Measurements from ENCODE around the gene APOC3.

DNA sequence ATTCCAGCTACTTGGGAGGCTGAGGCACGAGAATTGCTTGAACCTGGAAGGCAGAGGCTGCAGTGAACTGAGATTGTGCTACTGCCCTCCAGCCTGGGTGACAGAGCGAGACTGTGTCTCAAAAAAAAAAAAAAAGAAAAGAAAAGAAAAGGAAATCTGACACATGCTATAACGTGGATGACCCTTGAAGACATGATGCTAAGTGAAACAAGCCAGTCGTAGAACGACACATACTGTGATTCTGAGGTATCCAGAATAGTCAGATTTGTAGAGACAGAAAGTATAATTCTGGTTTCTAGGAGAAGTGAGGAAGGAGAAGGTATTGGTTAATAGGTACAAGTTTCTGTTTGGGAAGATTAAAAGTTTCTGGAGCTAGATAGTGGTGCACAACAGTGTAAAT, 31.3 kb upstream of the APOC3 start:
- TF ChIP-seq, protein P1, sequence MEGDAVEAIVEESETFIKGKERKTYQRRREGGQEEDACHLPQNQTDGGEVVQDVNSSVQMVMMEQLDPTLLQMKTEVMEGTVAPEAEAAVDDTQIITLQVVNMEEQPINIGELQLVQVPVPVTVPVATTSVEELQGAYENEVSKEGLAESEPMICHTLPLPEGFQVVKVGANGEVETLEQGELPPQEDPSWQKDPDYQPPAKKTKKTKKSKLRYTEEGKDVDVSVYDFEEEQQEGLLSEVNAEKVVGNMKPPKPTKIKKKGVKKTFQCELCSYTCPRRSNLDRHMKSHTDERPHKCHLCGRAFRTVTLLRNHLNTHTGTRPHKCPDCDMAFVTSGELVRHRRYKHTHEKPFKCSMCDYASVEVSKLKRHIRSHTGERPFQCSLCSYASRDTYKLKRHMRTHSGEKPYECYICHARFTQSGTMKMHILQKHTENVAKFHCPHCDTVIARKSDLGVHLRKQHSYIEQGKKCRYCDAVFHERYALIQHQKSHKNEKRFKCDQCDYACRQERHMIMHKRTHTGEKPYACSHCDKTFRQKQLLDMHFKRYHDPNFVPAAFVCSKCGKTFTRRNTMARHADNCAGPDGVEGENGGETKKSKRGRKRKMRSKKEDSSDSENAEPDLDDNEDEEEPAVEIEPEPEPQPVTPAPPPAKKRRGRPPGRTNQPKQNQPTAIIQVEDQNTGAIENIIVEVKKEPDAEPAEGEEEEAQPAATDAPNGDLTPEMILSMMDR (conservative IDR thresholded peaks at IDR 0.05; ENCODE audit: low read depth, low read length) = no peak
- TF ChIP-seq, protein P2, sequence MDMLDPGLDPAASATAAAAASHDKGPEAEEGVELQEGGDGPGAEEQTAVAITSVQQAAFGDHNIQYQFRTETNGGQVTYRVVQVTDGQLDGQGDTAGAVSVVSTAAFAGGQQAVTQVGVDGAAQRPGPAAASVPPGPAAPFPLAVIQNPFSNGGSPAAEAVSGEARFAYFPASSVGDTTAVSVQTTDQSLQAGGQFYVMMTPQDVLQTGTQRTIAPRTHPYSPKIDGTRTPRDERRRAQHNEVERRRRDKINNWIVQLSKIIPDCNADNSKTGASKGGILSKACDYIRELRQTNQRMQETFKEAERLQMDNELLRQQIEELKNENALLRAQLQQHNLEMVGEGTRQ (IDR thresholded peaks at IDR 0.05; ENCODE audit: low read depth, low read length) = no peak
- TF ChIP-seq, protein P3, sequence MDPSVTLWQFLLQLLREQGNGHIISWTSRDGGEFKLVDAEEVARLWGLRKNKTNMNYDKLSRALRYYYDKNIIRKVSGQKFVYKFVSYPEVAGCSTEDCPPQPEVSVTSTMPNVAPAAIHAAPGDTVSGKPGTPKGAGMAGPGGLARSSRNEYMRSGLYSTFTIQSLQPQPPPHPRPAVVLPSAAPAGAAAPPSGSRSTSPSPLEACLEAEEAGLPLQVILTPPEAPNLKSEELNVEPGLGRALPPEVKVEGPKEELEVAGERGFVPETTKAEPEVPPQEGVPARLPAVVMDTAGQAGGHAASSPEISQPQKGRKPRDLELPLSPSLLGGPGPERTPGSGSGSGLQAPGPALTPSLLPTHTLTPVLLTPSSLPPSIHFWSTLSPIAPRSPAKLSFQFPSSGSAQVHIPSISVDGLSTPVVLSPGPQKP (IDR thresholded peaks at IDR 0.05; ENCODE audit: borderline replicate concordance, low read depth, low read length) = no peak
- TF ChIP-seq MXI1 (IDR thresholded peaks at IDR 0.05; ENCODE audit: borderline replicate concordance, low read depth, low read length) (no peak), RFX5 (IDR thresholded peaks at IDR 0.05; ENCODE audit: low read depth, low read length) (no peak)
